Measurements from ENCODE around the gene TCF21. TPM values are rescaled to one million over a fixed set of nuclear protein-coding genes. Genes with fewer than 3 reads are reported as not detected.
"Not testable (repeated sequence)": the region's sequence is repeated elsewhere in the genome, so short reads cannot be mapped to it uniquely, and the experiment has no call there.

TCF21 gene
- total RNA-seq, 2 donors from 2014 or later: not detected

DNA sequence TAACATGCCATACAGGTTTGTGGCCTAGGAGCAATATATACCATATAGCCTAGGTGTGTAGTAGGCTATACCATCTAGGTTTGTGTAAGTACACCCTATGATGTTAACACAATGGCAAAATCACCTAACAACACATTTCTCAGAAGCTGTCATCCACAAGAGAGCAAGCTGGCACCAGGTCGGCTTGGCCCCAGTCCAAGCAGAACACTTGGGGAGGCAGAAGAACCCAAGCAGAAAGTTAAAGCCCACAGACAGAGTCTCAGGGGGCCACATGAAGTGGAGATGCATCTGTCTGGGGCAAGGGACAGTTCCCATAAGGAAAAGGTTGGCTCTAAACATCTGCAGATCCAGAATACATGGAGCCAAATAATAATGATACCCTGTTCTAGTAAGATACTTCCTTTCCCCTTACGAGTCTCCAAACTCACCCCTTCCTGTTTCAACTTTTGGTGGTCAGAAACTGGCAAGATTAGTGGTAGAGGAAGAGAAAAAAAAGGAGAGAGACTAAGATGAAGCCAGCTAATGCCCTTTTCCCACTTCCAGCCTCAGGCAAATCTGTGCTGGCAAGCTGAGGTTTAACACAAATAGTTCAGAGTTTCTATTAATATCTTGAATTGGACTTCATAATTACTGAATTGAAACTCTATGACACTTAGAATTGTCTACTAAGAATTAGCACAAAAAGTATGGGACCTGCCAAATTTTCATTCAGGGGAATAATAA, 29.5 kb downstream of the TCF21 start:
- H3K4me3 Mint-ChIP-seq: no peak overlapping the region
- peaks cover 31% of the 10 kb centered on the region for H3K27me3 Mint-ChIP-seq
- ATAC-seq: no peak
- DNase-seq: no peak
- no peaks in the 10 kb centered on the region for H3K4me1 Mint-ChIP-seq
- no peaks in the 10 kb centered on the region for H3K9me3 ChIP-seq (ENCODE audit: control insufficient read depth, low read length, poor library complexity, severe bottlenecking)
- H3K27ac Mint-ChIP-seq: no peak overlapping the region
- H3K36me3 Mint-ChIP-seq (ENCODE audit: low read depth): no peaks in the 10 kb centered on the region

DNA sequence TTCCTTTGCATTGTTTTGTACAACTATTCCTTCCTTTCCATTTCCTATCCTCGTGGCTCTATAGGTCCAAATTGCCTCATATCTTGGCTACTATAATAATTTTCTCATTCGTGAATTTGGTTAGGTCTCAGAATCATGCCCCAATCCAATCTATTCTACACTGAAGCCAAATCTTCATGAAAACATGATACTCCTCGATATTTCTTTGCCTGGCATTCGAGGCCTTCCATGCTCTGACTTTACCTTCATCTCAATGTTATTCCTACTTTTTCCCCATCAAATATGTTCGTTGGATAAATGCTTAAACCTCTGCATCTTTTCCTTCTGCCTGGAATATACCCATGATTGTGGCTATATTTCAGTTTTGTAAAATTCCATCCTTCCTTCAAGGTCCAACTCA, 30.4 kb downstream of the TCF21 start:
- no peaks in the 10 kb centered on the region for H3K9me3 ChIP-seq (ENCODE audit: control insufficient read depth, low read length, poor library complexity, severe bottlenecking)
- peaks cover 32% of the 10 kb centered on the region for H3K27me3 Mint-ChIP-seq
- ATAC-seq: no peak
- peaks cover 3% of the 10 kb centered on the region for H3K4me1 Mint-ChIP-seq
- no peaks in the 10 kb centered on the region for H3K36me3 Mint-ChIP-seq (ENCODE audit: low read depth)
- no peak for DNase-seq
- H3K4me3 Mint-ChIP-seq: no peak overlapping the region
- no peak overlapping the region for H3K27ac Mint-ChIP-seq

DNA sequence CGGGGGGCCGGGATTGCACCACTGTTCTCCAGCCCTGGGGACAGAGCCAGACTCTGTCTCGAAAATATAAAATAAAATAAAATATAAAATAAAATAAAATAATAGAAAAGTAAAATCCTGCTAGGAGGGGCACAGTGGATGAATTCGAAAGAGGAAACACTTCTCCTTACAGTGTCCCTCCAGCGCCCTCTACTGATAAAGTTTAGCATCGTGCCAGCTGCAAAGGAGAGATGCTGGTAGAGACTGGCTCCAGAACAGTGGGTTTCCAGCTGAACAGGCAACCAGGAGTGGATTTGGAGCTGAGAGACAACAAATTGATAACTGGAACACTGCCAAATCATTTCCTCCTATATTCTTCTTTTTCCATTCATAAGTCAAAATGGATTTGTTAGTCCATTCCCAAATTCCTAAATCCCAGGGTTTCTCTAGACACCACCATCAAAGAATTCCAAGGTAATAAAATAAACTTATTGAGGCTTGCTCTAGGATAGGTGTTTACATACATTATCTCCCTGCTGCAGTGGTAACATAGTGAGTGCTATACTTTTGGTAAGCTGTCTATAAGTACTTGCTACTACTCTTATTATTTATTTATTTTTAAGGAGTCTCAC, 32.4 kb downstream of the TCF21 start:
- no peak overlapping the region for H3K27ac Mint-ChIP-seq
- H3K27me3 Mint-ChIP-seq: peaks cover 40% of the 10 kb centered on the region
- ATAC-seq: peak; percentile 77
- no peaks in the 10 kb centered on the region for H3K36me3 Mint-ChIP-seq (ENCODE audit: low read depth)
- H3K4me1 Mint-ChIP-seq: peaks cover 3% of the 10 kb centered on the region
- no peak overlapping the region for H3K4me3 Mint-ChIP-seq
- peak; percentile 18 to 61 (median 39) for DNase-seq
- no peaks in the 10 kb centered on the region for H3K9me3 ChIP-seq (ENCODE audit: control insufficient read depth, low read length, poor library complexity, severe bottlenecking)

DNA sequence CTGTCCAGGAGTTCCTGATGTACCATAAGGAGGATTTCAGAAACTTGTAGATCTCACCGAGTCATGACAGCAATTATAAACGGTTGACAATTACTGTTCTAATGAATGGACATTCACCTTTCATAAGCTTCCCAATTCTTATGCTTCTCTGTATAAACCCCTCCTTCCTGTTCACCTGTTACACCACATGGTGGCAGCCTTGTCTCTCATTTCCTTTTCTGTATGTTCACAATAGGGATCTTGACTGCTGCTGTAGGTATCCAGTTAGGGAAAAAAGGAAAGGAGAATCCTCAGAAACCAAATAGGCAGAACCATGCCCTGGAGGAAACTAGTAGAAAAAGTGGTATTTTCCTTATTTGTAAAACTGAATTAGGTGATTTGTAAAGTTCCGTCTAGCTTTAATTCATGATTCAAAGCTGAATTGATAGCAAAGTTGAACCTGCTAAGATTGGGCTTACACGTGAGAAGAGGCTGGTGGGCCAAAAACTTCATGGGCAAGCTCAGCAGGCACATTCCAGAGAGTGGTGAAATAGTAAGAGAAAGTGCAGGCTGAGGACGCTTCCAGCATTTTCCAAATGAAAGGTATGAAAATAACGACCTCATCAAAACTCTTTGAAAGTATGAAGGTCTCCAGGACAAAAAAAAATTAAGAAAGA, 35.2 kb downstream of the TCF21 start:
- Mint-ChIP-seq H3K27ac (no peak overlapping the region), H3K4me1 (peaks cover 3% of the 10 kb centered on the region), H3K4me3 (no peak overlapping the region), H3K36me3 (ENCODE audit: low read depth) (no peaks in the 10 kb centered on the region), H3K27me3 (peaks cover 51% of the 10 kb centered on the region)
- DNase-seq (peak in 2 of 3 donors; percentile 22 to 32), ATAC-seq (peak; percentile 86)
- H3K9me3 ChIP-seq (ENCODE audit: control insufficient read depth, low read length, poor library complexity, severe bottlenecking): no peaks in the 10 kb centered on the region

DNA sequence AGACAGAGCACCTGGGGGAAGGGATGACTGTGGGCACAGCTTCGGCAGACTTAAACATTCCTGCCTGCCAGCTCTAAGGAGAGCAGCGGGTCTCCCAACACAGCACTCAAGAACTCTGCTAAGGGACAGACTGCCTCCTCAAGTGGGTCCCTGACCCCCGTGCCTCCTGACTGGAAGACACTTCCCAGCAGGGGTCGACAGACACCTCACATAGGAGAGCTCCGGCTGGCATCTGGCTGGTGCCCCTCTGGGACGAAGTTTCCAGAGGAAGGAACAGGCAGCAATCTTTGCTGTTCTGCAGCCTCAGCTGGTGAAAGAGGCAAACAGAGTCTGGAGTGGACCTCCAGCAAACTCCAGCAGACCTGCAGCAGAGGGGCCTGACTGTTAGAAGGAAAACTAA, 42.3 kb downstream of the TCF21 start:
- H3K4me1 Mint-ChIP-seq; ATAC-seq; H3K27ac Mint-ChIP-seq; DNase-seq; H3K9me3 ChIP-seq (ENCODE audit: control insufficient read depth, low read length, poor library complexity, severe bottlenecking); H3K36me3 Mint-ChIP-seq (ENCODE audit: low read depth); H3K4me3 Mint-ChIP-seq: not testable (repeated sequence)
- peaks cover 41% of the 10 kb centered on the region for H3K27me3 Mint-ChIP-seq

DNA sequence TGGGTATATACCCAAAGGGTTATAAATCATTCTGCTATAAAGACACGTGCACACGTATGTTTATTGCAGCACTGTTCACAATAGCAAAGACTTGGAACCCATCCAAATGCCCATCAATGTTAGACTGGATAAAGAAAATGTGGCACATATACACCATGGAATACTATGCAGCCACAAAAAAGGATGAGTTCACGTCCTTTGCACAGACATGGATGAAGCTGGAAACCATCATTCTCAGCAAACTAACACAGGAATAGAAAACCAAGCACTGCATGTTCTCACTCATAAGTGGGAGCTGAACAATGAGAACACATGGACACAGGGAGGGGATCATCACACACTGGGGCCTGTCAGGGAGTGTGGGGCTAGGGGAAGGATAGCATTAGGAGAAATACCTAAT, 47.4 kb downstream of the TCF21 start:
- not testable (repeated sequence) for ATAC-seq; DNase-seq; H3K27ac Mint-ChIP-seq; H3K4me1 Mint-ChIP-seq; H3K9me3 ChIP-seq (ENCODE audit: control insufficient read depth, low read length, poor library complexity, severe bottlenecking); H3K36me3 Mint-ChIP-seq (ENCODE audit: low read depth); H3K4me3 Mint-ChIP-seq
- H3K27me3 Mint-ChIP-seq: peaks cover 31% of the 10 kb centered on the region

DNA sequence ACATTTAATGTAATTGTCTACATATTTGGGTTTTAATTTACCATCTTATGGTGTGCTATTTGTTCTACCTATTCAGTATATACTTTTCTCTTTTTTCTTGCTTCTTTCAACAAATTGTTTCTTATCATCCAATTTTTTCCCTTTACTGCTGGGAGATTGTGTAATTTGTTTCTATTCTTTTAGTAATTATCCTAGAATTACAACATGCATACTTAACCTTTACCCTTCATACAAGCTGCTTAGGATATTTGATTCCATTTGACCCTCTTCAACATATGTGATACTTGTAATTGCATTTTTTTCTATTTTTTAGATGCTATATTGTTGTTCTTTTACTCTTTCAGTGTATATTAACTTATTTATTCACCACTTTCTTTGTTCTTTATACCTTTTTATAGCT, 49.0 kb downstream of the TCF21 start:
- H3K4me1 Mint-ChIP-seq: peaks cover 4% of the 10 kb centered on the region
- peaks cover 4% of the 10 kb centered on the region for H3K36me3 Mint-ChIP-seq (ENCODE audit: low read depth)
- DNase-seq (no peak), ATAC-seq (no peak)
- H3K9me3 ChIP-seq (ENCODE audit: control insufficient read depth, low read length, poor library complexity, severe bottlenecking): no peaks in the 10 kb centered on the region
- H3K4me3 Mint-ChIP-seq: no peak overlapping the region
- H3K27me3 Mint-ChIP-seq: peaks cover 21% of the 10 kb centered on the region
- H3K27ac Mint-ChIP-seq: no peak overlapping the region

DNA sequence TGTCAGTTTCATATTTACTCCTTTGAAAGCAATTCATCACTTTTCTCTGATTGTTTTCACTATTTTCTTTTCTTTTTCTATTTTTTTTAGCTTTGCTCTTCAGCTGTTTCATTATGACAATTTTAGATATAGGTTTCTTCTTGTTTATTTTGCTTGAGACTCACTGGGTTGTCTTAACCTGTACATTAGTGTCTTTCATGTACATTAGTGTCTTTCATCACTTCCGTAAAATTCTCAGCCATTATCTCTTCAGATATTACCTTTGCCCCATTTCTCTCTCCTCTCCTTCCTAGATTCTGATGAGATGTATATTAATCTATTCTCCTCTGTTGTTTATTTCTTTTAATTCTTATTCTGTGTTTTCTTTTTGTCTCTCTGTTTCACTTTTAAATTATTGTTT, 49.6 kb downstream of the TCF21 start:
- H3K4me1 Mint-ChIP-seq: peaks cover 4% of the 10 kb centered on the region
- H3K27me3 Mint-ChIP-seq: peaks cover 21% of the 10 kb centered on the region
- DNase-seq: no peak
- no peak overlapping the region for H3K4me3 Mint-ChIP-seq
- H3K36me3 Mint-ChIP-seq (ENCODE audit: low read depth): peaks cover 4% of the 10 kb centered on the region
- no peaks in the 10 kb centered on the region for H3K9me3 ChIP-seq (ENCODE audit: control insufficient read depth, low read length, poor library complexity, severe bottlenecking)
- no peak overlapping the region for H3K27ac Mint-ChIP-seq
- ATAC-seq: no peak

DNA sequence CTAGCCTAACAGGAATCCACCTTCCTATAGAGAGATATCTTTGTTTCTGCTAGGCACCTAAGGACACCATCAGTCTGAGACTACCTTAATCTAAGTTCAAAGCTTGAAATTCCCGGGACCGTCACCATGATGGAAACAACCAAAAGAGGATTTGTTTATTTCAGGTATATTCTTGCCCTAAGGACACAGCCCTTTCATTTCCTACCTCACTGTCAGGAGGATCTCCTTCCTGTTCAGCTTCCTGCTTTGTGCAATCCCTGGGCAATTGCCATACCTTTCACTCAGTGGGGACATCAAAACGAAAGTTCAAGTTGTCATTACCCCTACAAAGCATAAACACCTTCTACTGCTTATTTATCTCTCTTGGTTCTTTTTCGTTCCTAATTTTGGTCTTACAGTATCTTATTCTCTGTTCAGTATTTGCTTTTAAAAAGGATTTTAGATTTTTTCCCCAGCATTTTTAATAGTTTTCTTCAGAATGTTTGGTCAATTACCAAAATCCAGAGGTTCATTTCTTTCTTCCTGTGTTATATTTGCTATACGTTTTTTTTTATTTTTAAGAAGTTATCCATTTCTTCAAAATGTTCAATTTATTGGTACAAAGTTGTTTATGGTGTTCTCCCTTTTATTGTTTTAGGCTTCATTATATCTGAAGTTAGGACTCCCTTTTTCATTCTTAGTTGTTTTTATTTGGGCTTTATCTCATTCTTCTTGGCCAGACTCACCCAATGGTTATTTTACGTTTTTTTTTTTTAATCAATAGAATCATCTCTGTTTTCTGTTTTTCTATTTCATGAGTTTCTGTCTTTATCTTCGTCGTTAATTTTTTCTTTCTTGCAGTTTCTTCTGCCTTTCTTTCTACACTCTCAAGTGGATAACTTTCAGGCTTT, 51.1 kb downstream of the TCF21 start:
- no peaks in the 10 kb centered on the region for H3K9me3 ChIP-seq (ENCODE audit: control insufficient read depth, low read length, poor library complexity, severe bottlenecking)
- no peak overlapping the region for H3K27ac Mint-ChIP-seq
- DNase-seq (no peak), ATAC-seq (no peak)
- H3K27me3 Mint-ChIP-seq: peaks cover 22% of the 10 kb centered on the region
- peaks cover 4% of the 10 kb centered on the region for H3K36me3 Mint-ChIP-seq (ENCODE audit: low read depth)
- peaks cover 4% of the 10 kb centered on the region for H3K4me1 Mint-ChIP-seq
- H3K4me3 Mint-ChIP-seq: no peak overlapping the region

Other genes with a start within 250 kb of the TCF21 start
- gene TBPL1, start 64.1 kb downstream of the TCF21 start, total RNA-seq: 10 to 100 TPM; 23.9 to 33.7 TPM
- not detected for gene SLC2A12, start 163.5 kb downstream of the TCF21 start, total RNA-seq